HG02840 (cell line): Measurements from ENCODE around the gene NCAPH2.

Experiments
- ATAC-seq: cut with Tn5 transposase; IDR thresholded peaks from one replicate; pipeline ENCODE4 v1.9.1; 2021; ENCODE audit warnings: mild to moderate bottlenecking, moderate library complexity, moderate number of reproducible peaks; ENCODE audit not compliant: unreplicated experiment, low FRiP score

The NCAPH2 gene

GRCh38 chr22:50568626-50569025, 60.6 kb downstream of the NCAPH2 start:
- ATAC-seq, result no peak

GRCh38 chr22:50569041-50569459, 61.0 kb downstream of the NCAPH2 start:
- no peak for ATAC-seq

DNA sequence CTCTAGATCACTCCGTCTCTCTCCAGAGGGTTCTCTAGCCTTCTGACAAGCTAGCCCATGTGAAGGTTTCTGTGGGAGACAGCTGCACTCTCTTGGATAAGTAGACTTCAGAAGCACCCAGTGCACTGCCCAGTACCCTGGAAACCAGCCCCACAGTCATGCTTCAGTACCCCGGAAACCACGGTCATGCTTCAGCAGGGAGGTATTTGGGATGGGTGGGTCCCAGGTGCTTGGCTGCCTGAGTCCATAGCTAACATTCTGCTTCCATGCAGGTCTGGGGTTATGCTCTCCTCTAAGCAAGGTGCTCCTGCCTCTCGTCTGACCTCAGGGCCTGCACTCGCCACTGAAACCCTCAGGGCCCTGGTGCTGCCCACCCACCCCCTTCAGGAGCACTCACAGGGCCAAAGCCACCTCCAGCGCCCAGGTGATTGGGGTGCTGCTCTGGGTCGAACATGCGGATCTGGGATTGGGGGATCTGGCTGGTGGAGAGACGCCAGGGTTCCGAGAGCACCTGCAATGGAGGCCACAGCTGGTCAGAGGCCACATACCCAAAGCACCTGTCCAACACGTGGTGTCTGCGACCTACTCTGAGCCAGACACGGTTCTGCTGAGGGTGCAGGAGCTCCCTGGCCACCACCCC, 62.0 kb downstream of the NCAPH2 start:
- ATAC-seq, result no peak

- no peak for ATAC-seq
These were observed 62.8 kb downstream of the NCAPH2 start for GRCh38 chr22:50570861-50571260.

DNA sequence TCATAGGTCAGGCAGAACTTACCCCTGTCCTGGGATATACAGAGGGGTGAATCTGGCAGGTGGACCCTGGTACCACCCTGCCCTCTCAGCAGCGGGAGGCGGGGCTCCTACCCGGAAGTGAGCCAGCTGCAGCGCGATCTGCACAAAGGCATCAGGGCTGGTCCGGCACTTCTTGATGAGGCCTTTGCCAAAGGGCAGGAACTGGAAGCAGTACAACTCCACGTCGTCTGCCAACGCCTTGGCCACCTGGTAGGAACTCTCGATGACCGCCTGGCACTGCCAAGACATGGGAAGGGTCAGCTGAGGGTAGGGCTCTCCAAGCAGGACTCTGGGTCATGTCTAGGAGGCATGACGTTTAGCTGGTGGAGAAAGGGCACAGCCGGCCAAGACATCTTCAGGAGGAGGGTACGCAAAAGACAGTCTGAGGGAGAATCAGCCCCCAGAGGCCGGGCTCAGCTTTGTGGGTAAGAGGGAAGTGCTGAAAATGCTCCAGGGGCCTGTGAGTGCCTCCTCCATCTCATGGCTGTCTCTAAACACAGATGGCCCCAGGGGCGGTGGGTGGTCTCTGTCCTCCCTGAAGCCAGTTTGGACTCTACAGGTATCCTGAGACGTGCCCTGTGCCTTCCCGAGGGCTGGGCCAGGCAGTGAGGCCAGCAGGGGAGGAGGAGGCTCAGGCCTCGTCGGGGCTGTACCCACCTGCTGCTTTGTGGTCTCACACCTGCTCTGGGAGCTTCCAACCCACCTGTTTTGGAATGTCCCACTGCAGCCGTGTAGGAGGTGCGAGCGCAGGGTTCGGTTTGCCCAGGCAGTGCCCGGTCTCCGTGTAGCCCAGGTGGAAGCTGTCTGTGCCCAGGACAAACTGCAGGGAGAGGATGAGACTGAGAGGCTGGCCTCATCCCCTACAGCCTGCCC, 63.5 kb downstream of the NCAPH2 start:
- ATAC-seq, result no peak

- ATAC-seq, result no peak
These were observed 64.9 kb downstream of the NCAPH2 start for GRCh38 chr22:50572965-50573364.

DNA sequence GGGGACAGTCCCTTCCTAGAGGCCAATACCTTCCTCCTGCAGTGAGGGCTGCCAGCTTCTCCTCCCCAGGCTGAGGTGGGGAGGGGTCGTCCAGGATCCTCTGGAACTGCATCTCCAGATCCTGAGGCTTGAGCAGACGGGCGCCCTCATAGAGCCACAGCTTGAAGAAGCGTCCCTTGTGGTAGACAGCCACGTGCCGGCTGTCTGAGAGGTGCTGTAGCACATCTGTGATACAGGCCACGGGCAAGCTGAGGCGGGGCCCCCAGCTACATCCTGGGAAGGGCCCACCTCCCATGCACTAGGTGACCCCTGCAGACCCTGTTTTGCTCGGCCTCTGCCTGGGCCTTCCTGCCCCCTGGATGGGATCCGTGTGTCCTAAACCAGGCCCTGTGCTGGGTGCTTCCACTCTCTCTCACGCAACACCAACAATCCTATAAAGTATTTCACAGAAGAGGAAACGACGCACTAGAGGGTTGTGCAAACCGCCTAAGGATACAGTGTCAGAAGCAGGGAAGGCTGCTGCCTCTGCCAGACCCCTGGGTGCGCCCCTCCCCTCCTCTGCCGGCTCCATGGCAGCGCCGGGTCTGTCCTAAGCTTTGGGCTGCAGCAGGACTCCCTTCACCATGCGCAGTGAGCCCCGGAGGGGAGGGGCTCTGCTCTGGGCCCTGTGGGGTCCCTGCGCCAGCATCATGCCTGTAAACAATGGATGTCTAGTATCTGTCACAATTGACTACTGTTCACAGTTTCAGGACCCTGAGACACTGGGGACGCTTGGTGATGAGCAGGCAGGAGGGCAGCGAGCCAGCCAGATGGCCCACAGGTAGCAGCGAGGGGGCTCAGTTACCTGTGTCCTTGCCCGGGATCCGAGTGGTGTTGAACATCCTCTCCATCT, 65.7 kb downstream of the NCAPH2 start:
- ATAC-seq, result no peak

GRCh38 chr22:50574383-50574755, 66.3 kb downstream of the NCAPH2 start:
- no peak for ATAC-seq
